OCI-LY1 (cell line): ENCODE measurements around the gene MRPL51.
"Not testable (repeated sequence)": the region's sequence is repeated elsewhere in the genome, so short reads cannot be mapped to it uniquely, and the experiment has no call there.

Experiments
- CTCF ChIP-seq: fragments of 200-600 bp; sonication (generic), shearing (Covaris generic); IDR thresholded peaks from 2 replicates; pipeline ENCODE4 v1.5.1; 2017; ENCODE audit warnings: mild to moderate bottlenecking, antibody characterized with exemption, low read length, moderate library complexity, mixed read lengths
- EZH2 ChIP-seq: fragments of 200-600 bp; sonication (generic), shearing (Covaris generic); IDR thresholded peaks from 2 replicates; pipeline ENCODE4 v1.8.0; 2017; ENCODE audit warnings: borderline replicate concordance, mixed run types, mild to moderate bottlenecking, antibody characterized with exemption, low read length, moderate library complexity, mixed read lengths

GRCh38 chr12:6490673-6491072, 2.4 kb downstream of the MRPL51 start:
- TF ChIP-seq CTCF, EZH2: not testable (repeated sequence)
